GM12891 (cell line): ENCODE data around the gene GPX4.
"Not testable (repeated sequence)": the region's sequence is repeated elsewhere in the genome, so short reads cannot be mapped to it uniquely, and the experiment has no call there.

Experiments used
- DNase-seq: peaks from one replicate; pipeline ENCODE4 v3.0.0; 2011; ENCODE audit warnings: low spot score; ENCODE audit not compliant: insufficient read length
- FAIRE-seq: peaks from 2 replicates; lab custom pipeline; 2011; peaks lifted over from hg19 to GRCh38; lab: Jason Lieb, UNC
- PAX5 ChIP-seq: IDR thresholded peaks from 2 replicates; pipeline ENCODE4 v1.6.1; 2011; ENCODE audit warnings: low read length, moderate library complexity, mild to moderate bottlenecking; ENCODE audit not compliant: insufficient read depth, severe bottlenecking
- POLR2A ChIP-seq: IDR thresholded peaks from 2 replicates; pipeline ENCODE4 v1.6.1; 2011; ENCODE audit warnings: low read depth, low read length, control low read depth
- POLR2AphosphoS5 ChIP-seq: IDR thresholded peaks from 2 replicates; pipeline ENCODE4 v1.6.1; 2011; ENCODE audit warnings: low read depth, low read length, control low read depth
- POU2F2 ChIP-seq: IDR thresholded peaks from 2 replicates; pipeline ENCODE4 v1.6.1; 2011; ENCODE audit warnings: low read depth, mild to moderate bottlenecking, control low read depth, low read length, moderate library complexity
- SPI1 ChIP-seq: IDR thresholded peaks from 2 replicates; pipeline ENCODE4 v1.6.1; 2011; ENCODE audit warnings: low read depth, low read length, control low read depth
- TAF1 ChIP-seq: IDR thresholded peaks from 2 replicates; pipeline ENCODE4 v1.6.1; 2011; ENCODE audit warnings: low read depth, low read length, control low read depth

GPX4 gene

GRCh38 chr19:1113986-1114483 lies 10.2 kb downstream of the GPX4 start:
- FAIRE-seq, result peak; percentile 55
- no peak for DNase-seq
- TF ChIP-seq SPI1 (no peak), PAX5 (no peak), POLR2A (no peak), POU2F2 (no peak), POLR2AphosphoS5 (no peak), TAF1 (no peak)

GRCh38 chr19:1114728-1115127 lies 10.9 kb downstream of the GPX4 start:
- not testable (repeated sequence) for DNase-seq, FAIRE-seq

GRCh38 chr19:1115646-1116420 lies 12.0 kb downstream of the GPX4 start:
- TF ChIP-seq POU2F2 (no peak), SPI1 (no peak), TAF1 (no peak), POLR2AphosphoS5 (no peak), POLR2A (no peak), PAX5 (no peak)
- FAIRE-seq, result no peak

GRCh38 chr19:1116726-1117581 lies 13.2 kb downstream of the GPX4 start:
- TF ChIP-seq POLR2A (no peak), POU2F2 (no peak), PAX5 (no peak)
- DNase-seq (no peak), FAIRE-seq (no peak)

More at GRCh38 chr19:1115646-1116420, 12.0 kb downstream of the GPX4 start:
- DNase-seq, result no peak

- no peak for DNase-seq
- TF ChIP-seq SPI1 (no peak), TAF1 (no peak), POLR2AphosphoS5 (no peak), PAX5 (no peak), POU2F2 (no peak), POLR2A (no peak)
- FAIRE-seq, result no peak
These were observed 13.9 kb downstream of the GPX4 start for GRCh38 chr19:1117654-1118053.

GRCh38 chr19:1118999-1119398 lies 15.2 kb downstream of the GPX4 start:
- DNase-seq, result no peak
- TF ChIP-seq POLR2AphosphoS5 (no peak), TAF1 (no peak), POU2F2 (no peak), POLR2A (no peak), PAX5 (no peak), SPI1 (no peak)
- no peak for FAIRE-seq

GRCh38 chr19:1119475-1120217 lies 15.9 kb downstream of the GPX4 start:
- FAIRE-seq (no peak), DNase-seq (no peak)
- TF ChIP-seq PAX5, result no peak
- no peak for TF ChIP-seq POLR2A
- TF ChIP-seq POU2F2, result no peak
- TF ChIP-seq SPI1, result no peak
- no peak for TF ChIP-seq POLR2AphosphoS5
- no peak for TF ChIP-seq TAF1

- DNase-seq, result no peak
- no peak for FAIRE-seq
- TF ChIP-seq TAF1 (no peak), POLR2AphosphoS5 (no peak), POU2F2 (no peak), SPI1 (no peak), POLR2A (no peak), PAX5 (no peak)
These were observed 17.6 kb downstream of the GPX4 start for GRCh38 chr19:1121395-1121794.

GRCh38 chr19:1122021-1122971 lies 18.5 kb downstream of the GPX4 start:
- TF ChIP-seq TAF1 (no peak), PAX5 (no peak), POLR2AphosphoS5 (no peak), POU2F2 (no peak), SPI1 (no peak), POLR2A (no peak)
- DNase-seq, result no peak
- no peak for FAIRE-seq
